Measurements from ENCODE around the gene RARS2. TPM values are rescaled to one million over a fixed set of nuclear protein-coding genes. Genes with fewer than 3 reads are reported as not detected.
A peak's percentile ranks its signal among the peaks of the same experiment; 100 is the strongest.
"Not testable (repeated sequence)": the region's sequence is repeated elsewhere in the genome, so short reads cannot be mapped to it uniquely, and the experiment has no call there.

The RARS2 gene
- total RNA-seq: 10 to 100 TPM; 21.8 to 32.0 TPM

- Mint-ChIP-seq H3K4me3 (peak within 1 kb of the TSS; percentile 92), H3K36me3 (peaks cover 5% of the 10 kb centered on the region), H3K9me3 (no peaks in the 10 kb centered on the region), H3K27ac (peak within 1 kb of the TSS; percentile 83 to 98), H3K27me3 (no peaks in the 10 kb centered on the region), H3K4me1 (ENCODE audit: low read depth in 2 of 2) (peaks cover 37 to 57% of the 10 kb centered on the region in 2 donors)
- ATAC-seq (peak; percentile 100), DNase-seq (ENCODE audit: low spot score) (peak; percentile 96)
Measured at GRCh38 chr6:87589693-87590416, at the start of gene RARS2, which contains the start of gene ORC3. RARS2 (minus strand) TSS chr6:87589987; CDS start chr6:87589957, 30 bp downstream. ORC3 (plus strand) TSS chr6:87590135; CDS start chr6:87590169, 34 bp downstream.

GRCh38 chr6:87639373-87639772 lies 49.6 kb upstream of the RARS2 start:
- Mint-ChIP-seq H3K36me3 (peaks cover 11% of the 10 kb centered on the region), H3K4me1 (ENCODE audit: low read depth in 2 of 2) (peaks cover 0 to 3% of the 10 kb centered on the region in 2 donors), H3K4me3 (no peak overlapping the region), H3K27me3 (no peaks in the 10 kb centered on the region), H3K27ac (no peak overlapping the region), H3K9me3 (no peaks in the 10 kb centered on the region)
- DNase-seq (ENCODE audit: low spot score) (no peak), ATAC-seq (no peak)

GRCh38 chr6:87637106-87637505 lies 47.3 kb upstream of the RARS2 start:
- Mint-ChIP-seq H3K27me3 (no peaks in the 10 kb centered on the region), H3K4me3 (no peak overlapping the region), H3K4me1 (ENCODE audit: low read depth in 2 of 2) (peaks cover 0 to 3% of the 10 kb centered on the region in 2 donors), H3K9me3 (no peaks in the 10 kb centered on the region), H3K36me3 (peaks cover 11% of the 10 kb centered on the region), H3K27ac (no peak overlapping the region)
- DNase-seq (ENCODE audit: low spot score) (no peak), ATAC-seq (no peak)

- ATAC-seq: no peak
- no peak overlapping the region for H3K4me3 Mint-ChIP-seq
- no peak for DNase-seq (ENCODE audit: low spot score)
- no peak overlapping the region for H3K27ac Mint-ChIP-seq
- no peaks in the 10 kb centered on the region for H3K27me3 Mint-ChIP-seq
- peaks cover 11% of the 10 kb centered on the region for H3K36me3 Mint-ChIP-seq
- no peaks in the 10 kb centered on the region for H3K9me3 Mint-ChIP-seq
- peaks cover 0 to 3% of the 10 kb centered on the region in 2 donors for H3K4me1 Mint-ChIP-seq (ENCODE audit: low read depth in 2 of 2)
Measured at GRCh38 chr6:87636315-87636714, 46.5 kb upstream of the RARS2 start.

- Mint-ChIP-seq H3K27me3 (no peaks in the 10 kb centered on the region), H3K9me3 (no peaks in the 10 kb centered on the region), H3K4me1 (ENCODE audit: low read depth in 2 of 2) (peaks cover 0 to 3% of the 10 kb centered on the region in 2 donors), H3K4me3 (no peak overlapping the region), H3K36me3 (peaks cover 11% of the 10 kb centered on the region), H3K27ac (no peak overlapping the region)
- DNase-seq (ENCODE audit: low spot score) (no peak), ATAC-seq (no peak)
Measured at GRCh38 chr6:87633851-87634250, 44.1 kb upstream of the RARS2 start.

GRCh38 chr6:87630746-87631145 lies 41.0 kb upstream of the RARS2 start:
- no peaks in the 10 kb centered on the region for H3K4me1 Mint-ChIP-seq (ENCODE audit: low read depth in 2 of 2)
- ATAC-seq (no peak), DNase-seq (ENCODE audit: low spot score) (no peak)
- no peaks in the 10 kb centered on the region for H3K9me3 Mint-ChIP-seq
- H3K4me3 Mint-ChIP-seq: no peak overlapping the region
- peaks cover 6% of the 10 kb centered on the region for H3K36me3 Mint-ChIP-seq
- no peaks in the 10 kb centered on the region for H3K27me3 Mint-ChIP-seq
- H3K27ac Mint-ChIP-seq: no peak overlapping the region

GRCh38 chr6:87628881-87629280 lies 39.1 kb upstream of the RARS2 start:
- no peak overlapping the region for H3K4me3 Mint-ChIP-seq
- peaks cover 9% of the 10 kb centered on the region for H3K36me3 Mint-ChIP-seq
- no peaks in the 10 kb centered on the region for H3K27me3 Mint-ChIP-seq
- H3K9me3 Mint-ChIP-seq: no peaks in the 10 kb centered on the region
- H3K4me1 Mint-ChIP-seq (ENCODE audit: low read depth in 2 of 2): no peaks in the 10 kb centered on the region
- no peak overlapping the region for H3K27ac Mint-ChIP-seq
- ATAC-seq (no peak), DNase-seq (ENCODE audit: low spot score) (no peak)

GRCh38 chr6:87628424-87628823 lies 38.6 kb upstream of the RARS2 start:
- no peak overlapping the region for H3K27ac Mint-ChIP-seq
- peaks cover 9% of the 10 kb centered on the region for H3K36me3 Mint-ChIP-seq
- no peak overlapping the region for H3K4me3 Mint-ChIP-seq
- DNase-seq (ENCODE audit: low spot score) (no peak), ATAC-seq (no peak)
- no peaks in the 10 kb centered on the region for H3K27me3 Mint-ChIP-seq
- no peaks in the 10 kb centered on the region for H3K9me3 Mint-ChIP-seq
- H3K4me1 Mint-ChIP-seq (ENCODE audit: low read depth in 2 of 2): no peaks in the 10 kb centered on the region

- Mint-ChIP-seq H3K9me3 (no peaks in the 10 kb centered on the region), H3K4me3 (no peak overlapping the region), H3K27ac (no peak overlapping the region), H3K36me3 (peaks cover 9% of the 10 kb centered on the region), H3K27me3 (no peaks in the 10 kb centered on the region), H3K4me1 (ENCODE audit: low read depth in 2 of 2) (no peaks in the 10 kb centered on the region)
- DNase-seq (ENCODE audit: low spot score): no peak
- no peak for ATAC-seq
Measured at GRCh38 chr6:87623248-87623647, 33.5 kb upstream of the RARS2 start.

GRCh38 chr6:87618531-87618930 lies 28.7 kb upstream of the RARS2 start:
- no peak for ATAC-seq
- Mint-ChIP-seq H3K36me3 (peaks cover under 1% of the 10 kb centered on the region), H3K9me3 (no peaks in the 10 kb centered on the region), H3K4me1 (ENCODE audit: low read depth in 2 of 2) (no peaks in the 10 kb centered on the region), H3K27ac (no peak overlapping the region), H3K27me3 (no peaks in the 10 kb centered on the region), H3K4me3 (no peak overlapping the region)
- no peak for DNase-seq (ENCODE audit: low spot score)

GRCh38 chr6:87617405-87617804 lies 27.6 kb upstream of the RARS2 start:
- H3K4me3 Mint-ChIP-seq: no peak overlapping the region
- no peaks in the 10 kb centered on the region for H3K9me3 Mint-ChIP-seq
- H3K36me3 Mint-ChIP-seq: peaks cover 10% of the 10 kb centered on the region
- no peaks in the 10 kb centered on the region for H3K27me3 Mint-ChIP-seq
- no peak for ATAC-seq
- H3K27ac Mint-ChIP-seq: no peak overlapping the region
- H3K4me1 Mint-ChIP-seq (ENCODE audit: low read depth in 2 of 2): no peaks in the 10 kb centered on the region
- no peak for DNase-seq (ENCODE audit: low spot score)

GRCh38 chr6:87613018-87613417 lies 23.2 kb upstream of the RARS2 start:
- H3K9me3 Mint-ChIP-seq; DNase-seq (ENCODE audit: low spot score); H3K4me3 Mint-ChIP-seq; H3K4me1 Mint-ChIP-seq (ENCODE audit: low read depth in 2 of 2); ATAC-seq; H3K27me3 Mint-ChIP-seq; H3K27ac Mint-ChIP-seq: not testable (repeated sequence)
- peaks cover 10% of the 10 kb centered on the region for H3K36me3 Mint-ChIP-seq

GRCh38 chr6:87608802-87609201 lies 19.0 kb upstream of the RARS2 start:
- H3K4me1 Mint-ChIP-seq (ENCODE audit: low read depth in 2 of 2): no peaks in the 10 kb centered on the region
- H3K4me3 Mint-ChIP-seq: no peak overlapping the region
- H3K27me3 Mint-ChIP-seq: no peaks in the 10 kb centered on the region
- peaks cover 10% of the 10 kb centered on the region for H3K36me3 Mint-ChIP-seq
- H3K9me3 Mint-ChIP-seq: no peaks in the 10 kb centered on the region
- H3K27ac Mint-ChIP-seq: no peak overlapping the region
- no peak for ATAC-seq
- DNase-seq (ENCODE audit: low spot score): no peak

- Mint-ChIP-seq H3K4me1 (ENCODE audit: low read depth in 2 of 2) (no peaks in the 10 kb centered on the region), H3K27me3 (no peaks in the 10 kb centered on the region), H3K27ac (no peak overlapping the region), H3K9me3 (no peaks in the 10 kb centered on the region), H3K4me3 (no peak overlapping the region), H3K36me3 (peaks cover 5% of the 10 kb centered on the region)
- ATAC-seq (no peak), DNase-seq (ENCODE audit: low spot score) (no peak)
Measured at GRCh38 chr6:87606199-87606598, 16.4 kb upstream of the RARS2 start.

- H3K27ac Mint-ChIP-seq: no peak overlapping the region
- ATAC-seq (no peak), DNase-seq (ENCODE audit: low spot score) (no peak)
- peaks cover 6% of the 10 kb centered on the region for H3K36me3 Mint-ChIP-seq
- H3K9me3 Mint-ChIP-seq: no peaks in the 10 kb centered on the region
- H3K27me3 Mint-ChIP-seq: no peaks in the 10 kb centered on the region
- H3K4me3 Mint-ChIP-seq: no peak overlapping the region
- H3K4me1 Mint-ChIP-seq (ENCODE audit: low read depth in 2 of 2): no peaks in the 10 kb centered on the region
Measured at GRCh38 chr6:87600576-87600975, 10.8 kb upstream of the RARS2 start.
